ENCODE measurements around the gene SNCA. TPM values are rescaled to one million over a fixed set of nuclear protein-coding genes. Genes with fewer than 3 reads are reported as not detected.

SNCA gene
- total RNA-seq, 1 donor from 2014 or later = 120 TPM

DNA sequence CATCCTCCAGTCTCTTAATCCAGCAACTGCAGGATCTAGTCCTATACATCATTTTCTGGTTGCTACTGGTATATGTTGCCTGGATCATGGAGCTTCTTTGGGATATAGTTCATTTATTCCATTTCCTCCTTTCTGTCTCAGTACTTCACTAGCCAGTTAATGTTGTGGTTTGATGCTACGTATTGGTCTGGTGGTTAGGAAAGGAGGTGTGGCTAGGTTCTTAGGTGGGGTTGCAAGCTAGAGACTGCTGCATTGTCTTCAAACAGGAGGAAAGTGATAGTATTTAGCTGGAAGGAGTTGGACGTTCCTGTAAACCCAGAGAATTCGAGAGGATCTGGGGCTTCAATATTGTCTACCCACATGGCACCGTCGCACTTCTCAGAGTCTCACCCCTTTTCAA is 129.5 kb downstream of the SNCA start:
- no peak for DNase-seq (ENCODE audit: low read depth, low spot score)

DNA sequence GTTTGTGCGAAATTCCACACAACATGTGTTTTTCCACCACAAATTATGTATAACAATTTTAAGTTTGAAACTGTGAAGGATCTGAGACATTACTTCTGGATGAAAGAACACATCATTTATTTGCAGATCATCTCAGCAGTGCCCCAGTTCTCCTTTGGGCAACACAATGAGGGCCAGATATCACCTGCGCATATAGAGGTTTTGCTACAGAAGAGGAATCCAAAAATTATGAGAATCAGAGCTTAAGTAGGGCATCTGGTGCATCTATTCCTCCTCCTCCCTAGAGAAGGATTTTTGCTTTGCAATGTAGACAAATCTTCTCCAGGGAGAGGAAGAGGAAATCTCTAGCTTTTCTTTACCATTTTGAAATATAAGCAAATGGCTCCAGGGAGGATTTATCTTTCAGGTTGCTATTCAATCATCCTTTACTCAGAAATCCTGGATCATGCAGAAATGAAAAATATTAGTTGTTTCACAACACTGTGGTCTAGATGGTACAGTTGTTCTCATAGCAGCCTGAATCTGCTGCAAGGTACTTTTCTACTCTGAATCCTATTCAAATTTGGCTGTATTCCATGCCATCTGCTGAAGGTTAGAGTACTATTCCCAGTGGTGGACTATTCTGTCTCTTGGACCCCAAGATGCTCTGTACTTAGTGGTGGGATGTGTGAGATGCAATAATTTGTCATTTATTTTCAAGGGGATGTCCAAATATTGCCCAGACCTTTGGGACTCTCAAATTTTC is 132.1 kb downstream of the SNCA start:
- no peak for DNase-seq (ENCODE audit: low read depth, low spot score)

DNA sequence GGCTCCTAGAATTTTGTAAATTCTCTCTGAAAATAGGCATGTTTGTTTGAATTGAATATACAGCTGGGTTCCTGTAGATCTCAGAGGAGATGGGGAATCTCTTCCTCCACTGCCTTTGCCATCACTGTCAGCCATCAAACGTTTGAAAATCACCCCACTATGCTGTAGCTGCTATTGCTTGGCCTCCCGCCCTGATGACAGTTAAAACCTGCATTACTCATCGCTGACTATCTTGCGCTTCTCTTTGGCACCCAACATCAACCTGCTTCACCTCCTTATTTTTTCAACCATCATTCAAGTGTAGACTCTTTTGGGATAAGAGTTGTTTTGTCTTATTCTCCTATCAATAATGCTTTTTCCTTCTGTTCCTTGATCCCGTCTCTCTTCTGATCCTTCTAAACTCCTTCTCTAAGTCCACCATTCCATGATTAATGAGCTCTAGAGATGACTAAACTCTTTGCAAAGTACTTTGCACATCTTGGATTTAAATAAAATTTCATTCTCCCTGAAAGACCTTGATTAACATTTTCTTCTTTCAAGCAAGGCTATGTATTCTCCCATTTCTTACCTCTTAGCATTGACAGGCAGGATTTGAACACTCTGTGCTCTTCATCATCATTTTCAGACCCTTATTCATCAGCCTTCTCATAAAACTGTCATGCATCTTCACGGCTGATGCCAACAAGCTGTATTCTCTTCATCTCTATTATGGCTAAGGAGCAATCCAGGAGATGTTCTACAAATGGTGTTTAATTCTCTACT is 133.0 kb downstream of the SNCA start:
- no peak for DNase-seq (ENCODE audit: low read depth, low spot score)

DNA sequence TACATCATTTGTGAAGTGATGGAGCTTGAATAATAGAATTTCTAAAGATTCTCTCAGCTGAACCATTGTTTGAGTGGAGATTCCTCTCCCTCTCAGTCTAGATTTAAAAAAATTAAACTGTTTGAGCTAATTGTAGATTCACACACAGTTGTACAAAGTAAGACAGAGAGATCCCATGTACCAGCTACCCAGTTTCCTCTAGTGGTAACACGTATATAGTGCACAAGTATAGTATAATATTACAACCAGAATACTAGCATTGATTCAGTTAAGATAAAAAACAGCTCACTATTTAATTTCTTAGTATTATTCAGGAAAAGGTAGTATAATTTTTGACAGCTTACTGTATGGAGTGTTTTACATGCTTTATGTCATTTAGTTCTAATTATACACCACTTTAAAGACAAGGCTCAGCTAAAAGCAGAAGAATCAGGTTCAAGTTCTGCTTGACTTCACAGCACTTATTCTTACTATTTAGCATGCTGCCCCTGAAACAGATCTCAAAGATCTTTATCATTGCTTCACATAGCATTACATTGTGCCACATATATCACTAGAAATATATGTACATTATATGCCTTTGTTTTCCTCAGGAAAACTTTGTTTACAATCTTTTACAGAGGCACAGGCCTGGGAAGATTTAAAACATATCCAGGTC is 136.1 kb downstream of the SNCA start:
- DNase-seq (ENCODE audit: low read depth, low spot score) = no peak

DNA sequence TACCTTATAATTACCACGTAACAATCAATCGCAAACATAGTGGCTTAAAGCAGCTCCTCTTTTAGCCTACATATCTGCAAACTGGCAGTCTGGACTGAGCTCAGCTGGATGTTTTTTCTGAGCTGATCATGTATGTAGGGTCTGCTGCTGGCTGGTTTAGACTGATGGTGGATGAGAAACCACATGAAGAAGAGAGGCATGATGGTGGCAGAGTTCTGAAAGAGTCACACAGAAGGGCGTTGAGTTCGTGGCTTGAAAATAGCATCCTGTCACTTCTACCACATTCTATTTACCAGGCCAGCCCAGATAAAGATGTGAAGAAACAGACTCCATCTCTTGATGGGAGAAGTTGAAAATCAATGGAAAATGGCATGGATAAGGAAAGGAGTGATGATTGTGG is 151.3 kb downstream of the SNCA start:
- DNase-seq (ENCODE audit: low read depth, low spot score) = no peak

DNA sequence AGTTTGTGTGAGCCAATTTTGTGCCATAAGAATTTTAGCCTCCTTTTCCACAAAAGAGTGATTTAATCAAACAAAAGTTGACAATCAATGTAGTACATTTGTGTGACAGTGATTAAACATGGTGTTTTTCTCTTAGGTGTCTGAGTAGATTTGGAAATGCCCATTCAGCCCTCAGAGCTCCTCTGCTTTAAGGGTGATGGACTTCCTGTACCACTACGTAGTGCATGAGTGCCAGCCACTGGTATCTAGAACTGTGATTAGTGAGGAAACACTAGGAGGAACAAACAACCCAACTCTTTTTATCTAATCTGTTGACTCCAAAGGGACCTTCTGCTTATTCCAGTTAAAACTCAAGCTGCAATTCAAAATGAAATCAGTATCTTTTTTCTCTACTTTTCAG is 151.7 kb downstream of the SNCA start:
- DNase-seq (ENCODE audit: low read depth, low spot score) = no peak

DNA sequence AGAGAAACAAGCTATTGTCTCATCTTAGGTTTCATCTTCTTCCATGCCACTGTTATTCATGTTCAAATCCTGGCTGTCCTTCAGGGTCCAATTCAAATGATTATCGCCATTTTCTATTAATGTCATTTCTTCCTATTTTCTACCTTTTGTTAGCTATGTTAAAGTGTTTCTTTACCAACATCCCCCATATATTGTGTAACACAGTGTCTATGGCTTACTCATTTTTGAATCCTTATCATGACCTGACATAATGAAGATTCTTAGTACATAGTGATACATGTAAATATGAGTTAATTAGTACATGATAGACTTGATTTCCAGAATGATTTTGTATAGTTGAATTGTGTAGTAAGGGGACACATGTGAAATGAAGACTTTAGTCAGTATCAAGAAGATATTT is 152.4 kb downstream of the SNCA start:
- no peak for DNase-seq (ENCODE audit: low read depth, low spot score)

DNA sequence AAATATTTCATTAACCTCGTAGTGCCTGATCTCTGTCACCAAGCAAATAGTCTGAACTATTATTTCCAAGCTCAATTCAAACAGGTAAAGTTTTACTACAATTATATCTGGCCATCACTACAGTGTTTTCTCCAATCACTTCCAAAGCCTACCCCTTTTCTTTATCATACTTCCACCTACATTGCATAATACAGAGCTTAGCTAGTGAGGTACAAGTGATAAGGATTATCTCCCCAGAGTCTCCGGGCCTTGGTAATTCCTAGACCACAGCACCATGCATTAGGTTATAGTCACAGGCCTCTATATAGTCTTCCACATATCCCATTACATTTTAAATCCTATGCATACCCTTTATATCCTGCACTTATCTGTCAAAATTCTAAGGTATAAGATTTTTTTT is 154.2 kb downstream of the SNCA start:
- DNase-seq (ENCODE audit: low read depth, low spot score) = no peak

DNA sequence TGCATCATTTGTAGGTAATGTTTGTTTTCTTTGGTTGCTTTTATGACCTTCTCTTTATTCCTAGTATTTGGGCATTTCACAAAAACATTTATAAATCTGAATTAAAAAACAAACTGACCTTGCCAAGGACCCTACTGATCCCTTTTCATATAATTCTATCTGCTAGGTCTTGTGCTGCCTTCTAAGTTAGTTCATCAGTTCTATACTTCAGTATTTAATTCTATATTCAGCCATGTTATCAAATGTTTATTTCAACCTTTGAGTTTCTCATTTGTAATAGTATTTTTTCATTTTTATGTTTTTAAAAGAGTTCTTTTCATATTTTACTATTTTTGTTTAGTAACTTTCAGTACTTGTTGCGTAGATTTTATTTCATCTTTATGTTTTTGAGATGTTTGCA is 155.3 kb downstream of the SNCA start:
- DNase-seq (ENCODE audit: low read depth, low spot score) = no peak

DNA sequence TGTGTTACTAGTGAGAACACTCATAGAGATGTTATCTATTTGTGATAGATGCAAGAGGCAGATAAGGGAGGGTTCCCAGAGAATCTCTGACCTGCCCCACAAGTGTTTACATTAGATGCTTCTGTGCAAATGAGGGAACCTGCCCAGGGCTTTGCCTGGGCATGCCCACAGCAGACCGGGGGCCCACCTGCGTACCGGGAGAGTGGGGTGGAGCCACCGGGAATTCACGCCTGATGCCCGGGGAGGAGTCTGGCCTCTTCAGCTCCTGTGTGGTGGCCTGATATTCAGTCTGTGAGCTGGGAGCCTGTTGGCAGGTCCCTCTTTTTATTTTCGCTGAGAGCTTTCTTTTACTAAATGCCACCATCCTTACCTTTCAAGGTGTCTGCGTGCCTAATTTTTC is 155.7 kb downstream of the SNCA start:
- DNase-seq (ENCODE audit: low read depth, low spot score) = no peak

DNA sequence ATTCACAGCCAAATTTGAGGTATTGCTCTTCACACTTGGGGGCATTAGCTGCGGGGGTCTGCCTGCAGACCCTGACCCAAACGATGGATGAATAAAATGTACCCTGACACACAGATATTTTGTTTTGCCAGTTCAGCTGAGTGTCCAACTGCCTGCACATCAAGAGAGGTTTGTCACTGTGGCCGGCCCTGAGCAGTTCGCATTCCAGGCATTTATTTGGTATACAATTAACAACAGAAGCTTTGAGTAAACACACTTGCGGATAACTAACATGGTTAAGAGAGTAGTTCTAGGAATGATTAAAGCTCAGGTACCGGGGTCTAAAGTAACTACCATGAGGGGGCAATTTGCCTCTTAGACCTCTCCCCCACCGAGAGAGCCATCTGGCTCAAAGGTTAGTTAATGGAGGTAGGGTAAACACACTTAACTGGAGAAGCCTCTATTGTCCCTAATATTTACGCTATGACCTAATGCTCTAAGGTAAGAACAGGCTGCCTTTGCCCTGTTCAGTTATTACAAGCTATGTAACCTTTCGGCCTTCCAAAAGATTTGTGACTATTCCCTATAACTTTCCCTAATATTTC is 162.0 kb downstream of the SNCA start:
- no peak for DNase-seq (ENCODE audit: low read depth, low spot score)

Other genes starting within 250 kb of the SNCA start
- 1,455 and 1,534 TPM in 2 replicates for gene MMRN1, start 57.7 kb upstream of the SNCA start, total RNA-seq